Mucosa of rectum (tissue), 2 donors: Measurements from ENCODE around the gene KRTAP5-9.
"Not testable (repeated sequence)": the region's sequence is repeated elsewhere in the genome, so short reads cannot be mapped to it uniquely, and the experiment has no call there.

Experiments used
- H3K27ac ChIP-seq, 2 donors: one replicate each; pipeline ENCODE4 v1.7.0; 2013; ENCODE audit warnings: inconsistent platforms in 2 of 2, low read depth in 2 of 2, low read length in 2 of 2
- H3K27me3 ChIP-seq, 2 donors: one replicate each; pipeline ENCODE4 v1.7.0; 2013; ENCODE audit warnings: low read length in 2 of 2; ENCODE audit not compliant: control insufficient read depth in 2 of 2, insufficient read depth in 2 of 2
- H3K36me3 ChIP-seq, 2 donors: one replicate each; pipeline ENCODE4 v1.7.0; 2013; ENCODE audit warnings: low read length in 2 of 2; ENCODE audit not compliant: control insufficient read depth in 2 of 2, insufficient read depth in 2 of 2
- H3K4me1 ChIP-seq, 2 donors: one replicate each; pipeline ENCODE4 v1.7.0; 2013; ENCODE audit warnings: low read length in 2 of 2, mild to moderate bottlenecking in 1 of 2; ENCODE audit not compliant: control insufficient read depth in 2 of 2, insufficient read depth in 2 of 2
- H3K4me3 ChIP-seq, 2 donors: one replicate each; pipeline ENCODE4 v1.7.0; 2013; ENCODE audit warnings: low read length in 2 of 2
- H3K9ac ChIP-seq, 2 donors: one replicate each; pipeline ENCODE4 v1.7.0; 2013; ENCODE audit warnings: low read length in 2 of 2, low read depth in 1 of 2, mild to moderate bottlenecking in 1 of 2
- H3K9me3 ChIP-seq, 2 donors: one replicate each; pipeline ENCODE4 v1.7.0; 2013; ENCODE audit warnings: low read length in 2 of 2; ENCODE audit not compliant: control insufficient read depth in 2 of 2
- donor health status: healthy.
- donor health status: Normal muscosa, but diverticular disease.

The KRTAP5-9 gene

GRCh38 chr11:71507102-71507501 lies 41.1 kb upstream of the KRTAP5-9 start:
- H3K36me3 ChIP-seq: peaks cover 10 to 11% of the 10 kb centered on the region in 2 donors
- no peaks in the 10 kb centered on the region for H3K4me1 ChIP-seq
- H3K9ac ChIP-seq: no peak overlapping the region
- no peaks in the 10 kb centered on the region for H3K27me3 ChIP-seq
- no peak overlapping the region for H3K4me3 ChIP-seq
- no peak overlapping the region for H3K27ac ChIP-seq
- H3K9me3 ChIP-seq: peaks cover 0 to 3% of the 10 kb centered on the region in 2 donors

GRCh38 chr11:71518506-71519471 lies 29.4 kb upstream of the KRTAP5-9 start:
- Histone ChIP-seq H3K27ac (no peak overlapping the region), H3K9me3 (no peaks in the 10 kb centered on the region), H3K4me1 (no peaks in the 10 kb centered on the region), H3K27me3 (no peaks in the 10 kb centered on the region), H3K9ac (no peak overlapping the region), H3K4me3 (no peak overlapping the region), H3K36me3 (no peaks in the 10 kb centered on the region)

DNA sequence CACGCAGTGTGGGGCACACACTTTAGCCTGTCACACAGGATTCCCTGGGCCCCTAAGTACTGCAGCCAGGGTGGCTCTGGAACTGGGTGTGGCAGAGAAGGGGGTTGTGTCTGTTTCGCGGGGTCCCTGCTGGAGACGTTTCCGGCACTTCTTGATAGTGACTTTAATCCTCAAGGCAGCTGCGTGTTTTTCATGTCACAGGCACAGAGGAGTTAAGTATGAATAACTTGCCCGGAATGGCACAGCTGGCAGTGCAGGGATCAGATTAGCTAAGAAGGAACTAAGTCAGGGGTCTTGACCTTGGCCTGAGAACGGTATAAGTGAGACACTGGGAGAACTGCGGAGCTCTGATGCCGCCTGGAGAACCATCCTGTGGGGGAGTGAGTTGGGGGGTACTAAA lies 28.7 kb upstream of the KRTAP5-9 start:
- Histone ChIP-seq H3K27me3 (no peaks in the 10 kb centered on the region), H3K4me1 (no peaks in the 10 kb centered on the region), H3K9ac (no peak overlapping the region), H3K4me3 (no peak overlapping the region), H3K9me3 (no peaks in the 10 kb centered on the region), H3K36me3 (no peaks in the 10 kb centered on the region), H3K27ac (no peak overlapping the region)

- Histone ChIP-seq H3K27me3 (no peaks in the 10 kb centered on the region), H3K36me3 (no peaks in the 10 kb centered on the region), H3K27ac (no peak overlapping the region), H3K9me3 (no peaks in the 10 kb centered on the region), H3K4me1 (no peaks in the 10 kb centered on the region), H3K9ac (no peak overlapping the region), H3K4me3 (no peak overlapping the region)
Observed at GRCh38 chr11:71525188-71525937, 22.9 kb upstream of the KRTAP5-9 start.

GRCh38 chr11:71525938-71526495 lies 22.2 kb upstream of the KRTAP5-9 start:
- H3K4me3 ChIP-seq: no peak overlapping the region
- H3K27ac ChIP-seq: no peak overlapping the region
- H3K27me3 ChIP-seq: no peaks in the 10 kb centered on the region
- no peaks in the 10 kb centered on the region for H3K36me3 ChIP-seq
- no peak overlapping the region for H3K9ac ChIP-seq
- no peaks in the 10 kb centered on the region for H3K9me3 ChIP-seq
- H3K4me1 ChIP-seq: no peaks in the 10 kb centered on the region

- H3K36me3 ChIP-seq, H3K27me3 ChIP-seq, H3K4me1 ChIP-seq, H3K27ac ChIP-seq, H3K4me3 ChIP-seq, H3K9ac ChIP-seq, H3K9me3 ChIP-seq: not testable (repeated sequence)
Observed at GRCh38 chr11:71526796-71527575, 21.2 kb upstream of the KRTAP5-9 start, which contains the start of gene KRTAP5-7. Gene KRTAP5-7 (plus strand): TSS chr11:71527267. CDS start chr11:71527301, 34 bp downstream.

- Histone ChIP-seq H3K36me3 (no peaks in the 10 kb centered on the region), H3K4me3 (no peak overlapping the region), H3K27ac (no peak overlapping the region), H3K4me1 (no peaks in the 10 kb centered on the region), H3K9ac (no peak overlapping the region), H3K27me3 (no peaks in the 10 kb centered on the region), H3K9me3 (no peaks in the 10 kb centered on the region)
Observed at GRCh38 chr11:71527576-71528210, 20.5 kb upstream of the KRTAP5-9 start.

DNA sequence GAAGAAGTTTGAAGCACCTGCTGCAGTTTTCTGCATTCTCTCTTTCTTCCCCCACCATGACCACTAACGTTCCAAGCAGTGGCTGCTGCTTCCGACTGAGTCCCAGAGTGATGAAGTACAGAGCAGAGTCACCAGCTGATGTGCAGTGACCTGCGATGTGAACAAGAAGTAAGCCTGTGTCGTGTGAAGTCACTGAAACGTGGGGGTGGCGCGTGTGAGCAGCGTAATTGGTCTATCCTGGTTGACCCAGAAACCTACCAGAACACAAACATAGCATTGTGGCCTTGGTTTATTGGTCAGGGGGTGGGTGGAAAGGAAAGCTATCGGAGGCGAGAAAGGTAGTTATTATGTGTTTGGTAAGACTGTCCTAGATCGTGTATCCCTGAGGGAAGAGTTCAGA lies 17.6 kb upstream of the KRTAP5-9 start:
- Histone ChIP-seq H3K9ac (no peak overlapping the region), H3K27ac (no peak overlapping the region), H3K4me3 (no peak overlapping the region), H3K27me3 (no peaks in the 10 kb centered on the region), H3K9me3 (no peaks in the 10 kb centered on the region), H3K36me3 (no peaks in the 10 kb centered on the region), H3K4me1 (no peaks in the 10 kb centered on the region)

DNA sequence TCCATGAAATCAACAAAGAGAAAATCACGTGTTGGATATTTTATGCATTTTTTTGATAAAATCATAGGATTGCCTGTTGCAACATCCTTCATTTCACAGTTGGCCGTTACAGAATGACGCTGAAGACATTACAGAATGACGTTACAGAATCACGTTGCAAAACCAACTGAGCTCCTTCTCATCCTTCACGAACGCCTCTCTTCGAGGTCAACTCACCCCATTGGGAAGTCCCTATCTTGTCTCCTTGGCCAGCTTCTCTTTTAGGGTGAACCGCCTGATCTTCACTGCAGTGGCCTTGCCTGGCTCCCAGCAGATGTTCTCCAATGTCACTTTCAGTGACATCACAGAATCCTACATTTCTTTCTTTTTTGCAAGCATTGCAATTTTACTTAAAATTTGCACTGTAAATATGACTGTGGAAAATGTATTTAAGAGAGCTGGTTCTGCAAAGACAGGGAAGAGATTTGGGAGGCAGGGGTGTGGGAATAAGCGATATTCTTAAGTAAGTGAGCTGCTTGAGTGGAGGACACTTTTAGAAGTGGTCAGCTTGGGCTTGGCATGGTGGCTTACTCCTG lies 16.1 kb upstream of the KRTAP5-9 start:
- H3K4me1 ChIP-seq: no peaks in the 10 kb centered on the region
- no peaks in the 10 kb centered on the region for H3K36me3 ChIP-seq
- H3K4me3 ChIP-seq: no peak overlapping the region
- H3K27ac ChIP-seq: no peak overlapping the region
- no peak overlapping the region for H3K9ac ChIP-seq
- no peaks in the 10 kb centered on the region for H3K27me3 ChIP-seq
- H3K9me3 ChIP-seq: no peaks in the 10 kb centered on the region
